Mucosa of stomach (tissue), 1 donor: ENCODE results near the gene MYL3.

ENCODE experiments used
- H3K27me3 ChIP-seq: one replicate; pipeline ENCODE4 v1.7.0; 2013; ENCODE audit warnings: mild to moderate bottlenecking, low read length; ENCODE audit not compliant: control insufficient read depth, insufficient read depth
- H3K36me3 ChIP-seq: one replicate; pipeline ENCODE4 v1.7.0; 2013; ENCODE audit warnings: low read length; ENCODE audit not compliant: control insufficient read depth, insufficient read depth
- H3K4me1 ChIP-seq: one replicate; pipeline ENCODE4 v1.7.0; 2013; ENCODE audit warnings: mild to moderate bottlenecking, low read length; ENCODE audit not compliant: control insufficient read depth, insufficient read depth
- H3K4me3 ChIP-seq: one replicate; pipeline ENCODE4 v1.7.0; 2013; ENCODE audit warnings: low read length
- H3K9ac ChIP-seq: one replicate; pipeline ENCODE4 v1.7.0; 2013; ENCODE audit warnings: mild to moderate bottlenecking, low read length, moderate library complexity
- H3K9me3 ChIP-seq: one replicate; pipeline ENCODE4 v1.7.0; 2013; ENCODE audit warnings: mild to moderate bottlenecking, low read length, moderate library complexity; ENCODE audit not compliant: control insufficient read depth
- donor health status: Pancreatic carcinoma.

The MYL3 gene

GRCh38 chr3:46877406-46878125 is 14.3 kb upstream of the MYL3 start, which contains the start of gene PTH1R:
Gene PTH1R, plus strand, starts transcription at chr3:46877721. Its CDS starts 5,839 bp downstream, at chr3:46883560.
- Histone ChIP-seq H3K4me3 (no peak within 1 kb of the TSS), H3K27me3 (peaks cover 26% of the 10 kb centered on the region), H3K36me3 (no peaks in the 10 kb centered on the region), H3K9ac (no peak within 1 kb of the TSS), H3K4me1 (no peaks in the 10 kb centered on the region), H3K9me3 (no peaks in the 10 kb centered on the region)

DNA sequence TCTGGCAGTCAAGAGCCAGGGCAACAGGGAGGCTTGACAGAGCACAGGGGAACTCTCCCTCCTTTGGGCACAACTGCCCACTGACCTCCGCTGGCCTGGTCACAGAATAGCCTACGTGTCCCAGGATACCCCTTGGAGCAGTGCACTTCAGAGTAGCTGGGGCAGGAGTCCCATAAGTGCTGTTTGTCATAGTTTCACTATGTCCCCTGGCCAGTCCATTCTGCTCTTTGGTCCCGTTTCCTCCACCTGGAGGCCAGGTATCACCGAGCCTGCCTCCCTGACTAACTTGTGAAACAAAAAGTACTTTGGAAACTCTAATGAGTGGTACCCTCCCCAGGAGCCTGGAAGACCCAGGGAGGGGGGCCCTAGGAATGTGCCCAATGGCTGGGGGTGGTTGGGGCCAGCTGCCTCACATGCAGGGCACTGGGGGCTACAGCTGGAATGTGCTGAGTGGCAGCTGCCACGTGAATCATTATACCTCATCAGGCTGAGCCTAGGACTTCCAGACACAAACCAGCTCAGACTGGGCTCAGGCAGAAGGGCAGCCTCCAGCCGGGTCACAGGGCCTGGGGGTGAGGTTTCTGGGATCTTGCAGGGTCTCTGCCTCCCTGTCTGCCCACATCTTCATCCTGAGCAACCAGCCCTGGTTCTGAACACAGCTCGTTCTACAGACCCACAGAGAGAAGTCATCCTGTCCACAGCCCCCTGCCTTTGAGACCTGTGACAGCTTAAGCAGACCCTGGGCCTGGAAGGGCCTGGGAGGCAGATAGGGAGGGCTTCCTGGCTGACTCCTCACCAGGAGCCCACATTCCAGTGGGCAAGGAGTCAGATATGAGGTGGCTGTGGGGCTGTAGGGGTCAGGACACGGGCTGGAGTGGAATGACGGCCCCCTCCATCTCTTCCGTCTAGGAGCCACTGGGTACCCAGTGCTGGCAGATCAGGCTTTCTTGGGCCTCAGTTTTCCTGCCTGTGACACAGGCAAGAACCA is 13.4 kb upstream of the MYL3 start:
- Histone ChIP-seq H3K27me3 (peaks cover 19% of the 10 kb centered on the region), H3K4me1 (no peaks in the 10 kb centered on the region), H3K9ac (no peak overlapping the region), H3K36me3 (no peaks in the 10 kb centered on the region), H3K4me3 (no peak overlapping the region), H3K9me3 (no peaks in the 10 kb centered on the region)

GRCh38 chr3:46875560-46875959 is 12.3 kb upstream of the MYL3 start:
- H3K36me3 ChIP-seq: no peaks in the 10 kb centered on the region
- H3K27me3 ChIP-seq: peaks cover 12% of the 10 kb centered on the region
- H3K4me1 ChIP-seq: no peaks in the 10 kb centered on the region
- H3K9ac ChIP-seq: no peak overlapping the region
- no peak overlapping the region for H3K4me3 ChIP-seq
- H3K9me3 ChIP-seq: no peaks in the 10 kb centered on the region

- peaks cover 4% of the 10 kb centered on the region for H3K27me3 ChIP-seq
- H3K36me3 ChIP-seq: no peaks in the 10 kb centered on the region
- no peaks in the 10 kb centered on the region for H3K9me3 ChIP-seq
- no peak overlapping the region for H3K4me3 ChIP-seq
- no peaks in the 10 kb centered on the region for H3K4me1 ChIP-seq
- no peak overlapping the region for H3K9ac ChIP-seq
These were observed 11.2 kb upstream of the MYL3 start for GRCh38 chr3:46874430-46874829.

- Histone ChIP-seq H3K4me1 (no peaks in the 10 kb centered on the region), H3K36me3 (no peaks in the 10 kb centered on the region), H3K4me3 (no peak overlapping the region), H3K9ac (no peak overlapping the region), H3K9me3 (no peaks in the 10 kb centered on the region), H3K27me3 (peaks cover 4% of the 10 kb centered on the region)
These were observed 10.3 kb upstream of the MYL3 start for GRCh38 chr3:46873521-46873920.

DNA sequence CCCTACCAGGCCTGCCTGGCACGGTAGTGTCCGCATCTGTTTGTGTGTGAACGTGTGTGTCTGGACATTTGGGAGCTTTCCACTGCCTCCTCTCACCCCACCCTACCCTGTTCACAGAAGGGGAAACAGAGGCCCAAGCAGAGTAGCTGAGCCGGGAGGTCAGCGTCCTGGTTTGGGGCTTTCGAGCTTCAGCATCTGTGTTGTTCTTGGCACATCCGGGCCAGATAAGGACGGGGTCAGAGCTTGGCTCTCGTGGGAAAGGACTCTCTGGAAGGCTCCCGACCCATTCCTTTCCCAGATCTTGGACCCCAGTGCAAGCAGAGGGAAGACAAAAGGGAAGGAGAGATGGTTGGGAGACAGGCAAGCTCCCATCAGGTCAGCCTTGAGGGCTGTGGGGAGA is 8.0 kb upstream of the MYL3 start:
- Histone ChIP-seq H3K4me3 (no peak overlapping the region), H3K4me1 (peaks cover 13% of the 10 kb centered on the region), H3K9me3 (no peaks in the 10 kb centered on the region), H3K27me3 (peaks cover 4% of the 10 kb centered on the region), H3K9ac (no peak overlapping the region), H3K36me3 (no peaks in the 10 kb centered on the region)

DNA sequence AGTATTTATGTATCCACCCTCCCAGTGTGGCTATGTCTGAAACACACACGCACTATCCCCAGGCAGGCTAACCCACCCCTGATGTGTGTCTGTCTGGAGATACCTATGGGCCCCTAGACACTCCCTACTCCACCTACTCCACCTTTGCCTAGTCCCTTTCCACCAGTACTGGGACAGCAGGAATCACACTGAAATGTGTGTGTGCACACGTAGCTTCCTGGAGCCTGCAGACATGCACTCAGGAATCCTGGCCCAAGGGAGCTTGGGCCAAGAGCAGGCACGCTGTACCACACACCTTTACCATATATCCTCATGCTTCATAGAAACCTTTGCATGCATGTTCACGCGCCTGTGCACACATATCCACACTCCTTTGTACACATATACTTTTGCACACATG is 7.4 kb upstream of the MYL3 start:
- Histone ChIP-seq H3K36me3 (no peaks in the 10 kb centered on the region), H3K4me1 (peaks cover 13% of the 10 kb centered on the region), H3K4me3 (no peak overlapping the region), H3K9ac (no peak overlapping the region), H3K27me3 (peaks cover 4% of the 10 kb centered on the region), H3K9me3 (no peaks in the 10 kb centered on the region)

- Histone ChIP-seq H3K9ac (no peak overlapping the region), H3K27me3 (peaks cover 4% of the 10 kb centered on the region), H3K36me3 (no peaks in the 10 kb centered on the region), H3K9me3 (no peaks in the 10 kb centered on the region), H3K4me1 (peaks cover 13% of the 10 kb centered on the region), H3K4me3 (no peak overlapping the region)
These were observed 6.2 kb upstream of the MYL3 start for GRCh38 chr3:46869440-46869839.

DNA sequence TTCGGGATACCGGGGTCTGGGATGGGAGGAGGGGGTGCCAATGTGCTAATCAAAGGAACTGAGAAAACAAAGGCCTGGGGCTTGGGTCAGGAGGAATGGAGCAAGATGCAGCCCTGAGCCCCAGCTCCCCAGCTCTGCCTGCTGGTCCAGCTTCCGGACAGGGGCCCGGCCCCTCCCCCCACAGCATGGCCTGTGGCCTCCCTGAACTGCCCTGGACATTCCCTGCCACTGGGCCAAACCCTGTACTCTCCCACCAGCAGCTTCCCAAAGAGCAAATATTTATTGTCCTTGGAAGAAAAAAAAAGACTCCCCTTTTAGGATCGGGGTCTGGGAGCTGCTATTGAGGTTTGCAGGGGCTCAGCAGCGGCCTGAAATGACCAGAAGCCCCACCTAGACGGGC is 5.7 kb upstream of the MYL3 start:
- Histone ChIP-seq H3K4me3 (no peak overlapping the region), H3K36me3 (no peaks in the 10 kb centered on the region), H3K4me1 (peaks cover 13% of the 10 kb centered on the region), H3K27me3 (peaks cover 4% of the 10 kb centered on the region), H3K9ac (no peak overlapping the region), H3K9me3 (no peaks in the 10 kb centered on the region)

- H3K4me1 ChIP-seq: peaks cover 13% of the 10 kb centered on the region
- no peak overlapping the region for H3K9ac ChIP-seq
- H3K27me3 ChIP-seq: peaks cover 4% of the 10 kb centered on the region
- no peaks in the 10 kb centered on the region for H3K36me3 ChIP-seq
- H3K9me3 ChIP-seq: no peaks in the 10 kb centered on the region
- no peak overlapping the region for H3K4me3 ChIP-seq
These were observed 5.0 kb upstream of the MYL3 start for GRCh38 chr3:46868287-46868686.

GRCh38 chr3:46867550-46867898 is 4.3 kb upstream of the MYL3 start:
- H3K9ac ChIP-seq: no peak overlapping the region
- H3K9me3 ChIP-seq: no peaks in the 10 kb centered on the region
- H3K36me3 ChIP-seq: no peaks in the 10 kb centered on the region
- no peak overlapping the region for H3K4me3 ChIP-seq
- H3K27me3 ChIP-seq: peaks cover 4% of the 10 kb centered on the region
- peaks cover 13% of the 10 kb centered on the region for H3K4me1 ChIP-seq
